Mucosa of rectum (tissue), 2 donors: ENCODE results near the gene USP31.

Experiments
- H3K27ac ChIP-seq, 2 donors: one replicate each; pipeline ENCODE4 v1.7.0; 2013; ENCODE audit warnings: inconsistent platforms in 2 of 2, low read depth in 2 of 2, low read length in 2 of 2
- H3K27me3 ChIP-seq, 2 donors: one replicate each; pipeline ENCODE4 v1.7.0; 2013; ENCODE audit warnings: low read length in 2 of 2; ENCODE audit not compliant: control insufficient read depth in 2 of 2, insufficient read depth in 2 of 2
- H3K36me3 ChIP-seq, 2 donors: one replicate each; pipeline ENCODE4 v1.7.0; 2013; ENCODE audit warnings: low read length in 2 of 2; ENCODE audit not compliant: control insufficient read depth in 2 of 2, insufficient read depth in 2 of 2
- H3K4me1 ChIP-seq, 2 donors: one replicate each; pipeline ENCODE4 v1.7.0; 2013; ENCODE audit warnings: low read length in 2 of 2, mild to moderate bottlenecking in 1 of 2; ENCODE audit not compliant: control insufficient read depth in 2 of 2, insufficient read depth in 2 of 2
- H3K4me3 ChIP-seq, 2 donors: one replicate each; pipeline ENCODE4 v1.7.0; 2013; ENCODE audit warnings: low read length in 2 of 2
- H3K9ac ChIP-seq, 2 donors: one replicate each; pipeline ENCODE4 v1.7.0; 2013; ENCODE audit warnings: low read length in 2 of 2, low read depth in 1 of 2, mild to moderate bottlenecking in 1 of 2
- H3K9me3 ChIP-seq, 2 donors: one replicate each; pipeline ENCODE4 v1.7.0; 2013; ENCODE audit warnings: low read length in 2 of 2; ENCODE audit not compliant: control insufficient read depth in 2 of 2
- donor health status: healthy.
- donor health status: Normal muscosa, but diverticular disease.

The USP31 gene

DNA sequence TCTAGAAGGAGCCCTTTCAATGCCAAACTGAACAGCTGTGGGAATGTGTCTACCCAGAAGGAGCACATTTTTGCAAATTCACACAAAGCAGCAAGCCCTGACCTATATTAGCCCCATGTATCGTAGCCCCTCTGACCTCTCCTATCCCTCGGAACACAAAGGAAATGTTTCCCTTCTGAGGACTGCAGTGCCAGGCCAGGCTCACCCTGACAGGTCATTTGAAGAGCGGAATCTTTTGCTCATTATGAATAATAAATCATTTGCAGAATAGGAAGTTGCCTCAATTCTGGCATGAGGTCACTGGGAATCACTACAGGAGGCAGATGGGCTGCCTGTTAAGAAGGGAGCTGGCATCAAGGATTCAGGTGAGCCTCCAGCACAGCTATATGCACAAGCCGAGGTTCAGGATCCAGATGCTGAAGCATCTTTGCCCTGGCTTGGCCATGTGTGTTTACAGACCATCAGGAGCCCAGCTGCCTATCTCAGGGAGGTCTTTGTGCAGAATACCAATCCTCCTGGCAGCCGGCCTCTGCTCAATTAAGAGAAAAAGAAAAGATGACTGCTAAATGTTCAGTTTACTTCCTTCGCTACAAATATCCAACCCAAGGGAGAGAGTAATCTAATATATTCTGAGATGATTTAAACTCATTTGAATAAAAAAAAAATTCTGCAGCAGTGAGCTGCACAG lies 119.4 kb downstream of the USP31 start:
- Histone ChIP-seq H3K4me1 (no peaks in the 10 kb centered on the region), H3K9ac (no peak overlapping the region), H3K27ac (no peak overlapping the region)

GRCh38 chr16:23027386-23027785 lies 121.9 kb downstream of the USP31 start:
- no peak overlapping the region for H3K9ac ChIP-seq
- H3K4me1 ChIP-seq, result no peaks in the 10 kb centered on the region
- H3K9me3 ChIP-seq, result no peaks in the 10 kb centered on the region
- H3K27ac ChIP-seq, result no peak overlapping the region
- H3K4me3 ChIP-seq, result no peak overlapping the region
- H3K36me3 ChIP-seq, result no peaks in the 10 kb centered on the region
- peaks cover 0 to 4% of the 10 kb centered on the region in 2 donors for H3K27me3 ChIP-seq

More for the DNA sequence above, 119.4 kb downstream of the USP31 start:
- Histone ChIP-seq H3K4me3 (no peak overlapping the region), H3K27me3 (peaks cover 0 to 4% of the 10 kb centered on the region in 2 donors), H3K9me3 (peaks cover 0 to 4% of the 10 kb centered on the region in 2 donors), H3K36me3 (no peaks in the 10 kb centered on the region)

GRCh38 chr16:23026784-23027362 lies 122.4 kb downstream of the USP31 start:
- Histone ChIP-seq H3K4me3 (no peak overlapping the region), H3K27me3 (peaks cover 0 to 4% of the 10 kb centered on the region in 2 donors), H3K27ac (no peak overlapping the region), H3K4me1 (no peaks in the 10 kb centered on the region), H3K36me3 (no peaks in the 10 kb centered on the region), H3K9me3 (no peaks in the 10 kb centered on the region), H3K9ac (no peak overlapping the region)

DNA sequence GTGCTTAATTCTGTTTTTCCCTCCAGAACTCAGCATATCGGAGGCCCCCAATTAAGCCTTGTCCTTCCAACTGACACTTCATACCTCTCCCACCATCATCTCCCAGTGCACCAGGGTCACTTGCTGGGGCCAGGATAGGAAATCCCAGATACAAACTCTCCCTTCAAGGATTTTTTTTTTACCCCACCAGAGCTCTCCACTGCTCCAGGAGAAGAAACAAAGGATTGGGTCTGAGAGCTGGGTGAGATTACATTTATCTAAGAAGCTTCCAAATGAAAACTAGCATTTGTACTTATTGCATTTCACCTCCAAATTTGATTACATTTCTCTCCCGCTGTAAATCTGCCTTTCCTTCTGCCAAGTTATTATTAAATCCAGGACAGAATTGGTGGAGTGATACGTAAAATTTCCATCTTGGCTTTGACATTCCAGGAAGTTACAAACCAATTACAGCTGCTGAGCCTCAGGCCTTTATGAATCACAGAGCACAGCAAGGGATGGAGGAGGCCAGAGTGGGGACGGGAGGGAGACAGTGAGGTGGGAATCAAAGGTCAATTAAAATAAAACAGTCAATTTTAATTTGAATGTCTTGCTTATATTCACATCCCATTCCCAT lies 123.5 kb downstream of the USP31 start:
- Histone ChIP-seq H3K27me3 (peaks cover 0 to 2% of the 10 kb centered on the region in 2 donors), H3K4me1 (no peaks in the 10 kb centered on the region), H3K9ac (no peak overlapping the region), H3K36me3 (no peaks in the 10 kb centered on the region), H3K27ac (no peak overlapping the region), H3K9me3 (no peaks in the 10 kb centered on the region), H3K4me3 (no peak overlapping the region)

DNA sequence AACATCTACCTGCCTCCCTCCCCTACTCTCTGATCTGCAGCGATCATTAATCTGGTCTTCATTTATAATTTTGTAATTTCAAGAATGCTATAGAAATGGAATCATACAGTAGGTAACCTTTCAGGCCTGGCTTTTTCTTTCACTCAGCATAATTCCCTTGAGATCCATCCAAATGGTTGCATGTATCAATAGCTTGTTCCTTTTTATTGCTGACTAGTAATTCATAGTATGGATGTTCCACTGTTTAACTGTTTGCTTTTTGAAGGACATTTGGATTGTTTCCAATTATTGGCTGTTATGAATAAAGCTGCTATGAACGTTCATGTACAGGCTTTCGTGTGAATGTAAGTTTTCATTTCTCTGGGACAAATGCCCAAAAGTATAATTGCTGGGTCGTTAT lies 125.2 kb downstream of the USP31 start:
- Histone ChIP-seq H3K36me3 (no peaks in the 10 kb centered on the region), H3K27ac (no peak overlapping the region), H3K9me3 (no peaks in the 10 kb centered on the region), H3K9ac (no peak overlapping the region), H3K4me1 (no peaks in the 10 kb centered on the region), H3K27me3 (no peaks in the 10 kb centered on the region), H3K4me3 (no peak overlapping the region)

DNA sequence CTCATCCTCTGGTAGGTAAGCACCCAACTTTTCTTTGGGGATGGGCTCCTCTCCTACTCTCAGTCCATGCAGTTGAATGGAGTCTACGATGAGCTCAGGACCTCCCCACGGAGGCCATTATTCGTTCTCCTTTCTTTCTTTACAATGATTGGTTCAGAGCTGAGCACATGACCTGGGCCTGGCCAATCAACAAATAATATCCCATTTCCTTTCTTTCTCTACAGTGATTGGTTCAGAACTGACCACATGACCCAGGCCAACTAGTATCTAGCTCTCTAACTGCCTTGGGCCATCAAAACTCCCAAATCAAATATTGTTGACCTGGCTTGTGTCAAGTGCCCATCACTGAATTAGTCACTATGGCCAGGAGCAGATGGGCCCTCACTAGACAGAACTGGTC lies 129.2 kb downstream of the USP31 start:
- no peaks in the 10 kb centered on the region for H3K9me3 ChIP-seq
- H3K4me3 ChIP-seq, result no peak overlapping the region
- no peaks in the 10 kb centered on the region for H3K27me3 ChIP-seq
- no peaks in the 10 kb centered on the region for H3K4me1 ChIP-seq
- H3K27ac ChIP-seq, result no peak overlapping the region
- H3K36me3 ChIP-seq, result no peaks in the 10 kb centered on the region
- no peak overlapping the region for H3K9ac ChIP-seq

GRCh38 chr16:23016368-23016767 lies 132.9 kb downstream of the USP31 start:
- Histone ChIP-seq H3K27me3 (no peaks in the 10 kb centered on the region), H3K4me1 (no peaks in the 10 kb centered on the region), H3K9ac (no peak overlapping the region), H3K4me3 (no peak overlapping the region), H3K9me3 (no peaks in the 10 kb centered on the region), H3K27ac (no peak overlapping the region), H3K36me3 (no peaks in the 10 kb centered on the region)

DNA sequence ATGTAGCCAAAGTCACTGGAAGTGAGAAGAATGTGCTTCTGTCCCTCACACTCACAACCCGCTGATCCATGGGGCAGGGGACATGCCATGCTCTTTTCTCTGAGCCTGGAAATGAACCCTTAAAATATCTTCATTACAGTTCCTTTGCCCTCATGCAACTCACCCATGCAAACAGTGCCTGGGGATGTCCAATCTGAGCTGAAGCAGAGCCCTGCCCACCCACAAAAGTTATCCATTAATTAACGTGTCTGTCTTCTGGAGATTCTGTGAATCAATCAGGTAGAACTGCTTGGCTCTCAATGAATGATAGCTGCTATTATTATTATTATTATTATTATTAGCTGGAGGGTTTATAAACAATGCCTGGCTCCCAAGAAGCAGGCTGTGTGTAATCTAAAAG lies 133.7 kb downstream of the USP31 start:
- H3K9ac ChIP-seq, result no peak overlapping the region
- no peaks in the 10 kb centered on the region for H3K4me1 ChIP-seq
- no peaks in the 10 kb centered on the region for H3K27me3 ChIP-seq
- H3K9me3 ChIP-seq, result no peaks in the 10 kb centered on the region
- no peaks in the 10 kb centered on the region for H3K36me3 ChIP-seq
- no peak overlapping the region for H3K27ac ChIP-seq
- no peak overlapping the region for H3K4me3 ChIP-seq

DNA sequence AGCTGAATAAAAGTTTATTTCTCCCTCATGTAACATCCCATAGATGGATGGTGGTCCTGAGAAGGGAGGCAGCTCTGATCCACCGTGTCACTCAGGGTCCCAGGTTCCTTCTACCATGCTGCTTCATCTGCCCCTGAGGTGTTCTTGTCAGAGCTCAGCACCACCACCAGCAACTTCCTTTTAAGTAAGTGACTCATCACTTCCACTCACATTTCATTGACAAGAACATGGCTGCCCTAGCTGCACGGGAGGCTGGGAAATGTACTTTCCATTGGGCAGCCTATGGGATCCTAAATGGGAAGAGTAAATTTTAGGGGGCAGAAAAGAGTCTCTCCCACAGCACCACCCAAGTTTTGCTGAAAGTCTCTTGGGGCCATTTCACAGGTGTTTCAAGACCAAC lies 134.7 kb downstream of the USP31 start:
- H3K4me1 ChIP-seq, result no peaks in the 10 kb centered on the region
- H3K27ac ChIP-seq, result no peak overlapping the region
- H3K36me3 ChIP-seq, result no peaks in the 10 kb centered on the region
- H3K9ac ChIP-seq, result no peak overlapping the region
- H3K4me3 ChIP-seq, result no peak overlapping the region
- H3K27me3 ChIP-seq, result no peaks in the 10 kb centered on the region
- H3K9me3 ChIP-seq, result no peaks in the 10 kb centered on the region
